AG10803 (cell line): ENCODE results near the gene YWHAQ.

Experiments used
- DNase-seq: peaks from one replicate; pipeline ENCODE4 v3.0.0; 2010; ENCODE audit warnings: low read depth
- H3K4me3 ChIP-seq: 2 replicates; pipeline ENCODE4 v1.5.1; 2011; ENCODE audit warnings: mild to moderate bottlenecking, low read length, control low read depth
- TF ChIP-seq, protein P1 (sequence below): conservative IDR thresholded peaks from 2 replicates; pipeline ENCODE4 v1.5.1; 2011; ENCODE audit warnings: mild to moderate bottlenecking, low read length, control low read depth, inconsistent platforms

The YWHAQ gene

DNA sequence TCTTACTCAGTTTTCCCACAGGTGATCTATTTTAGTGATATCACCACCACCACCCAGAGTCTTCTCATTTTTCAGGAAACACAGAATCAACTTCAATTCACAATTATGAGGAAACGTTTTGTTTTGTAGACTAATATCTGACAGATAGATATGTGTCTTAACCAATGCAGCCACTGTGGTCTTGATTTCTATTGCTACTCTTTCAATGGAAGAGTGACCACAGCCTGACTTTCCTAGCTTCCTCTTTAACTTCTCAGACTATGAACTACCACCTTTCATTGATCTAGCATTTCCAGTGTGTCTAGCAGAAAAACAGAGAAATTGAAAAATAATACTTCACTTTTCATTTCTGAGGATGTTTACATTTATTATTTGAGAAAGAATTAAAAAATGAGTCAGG, 95.6 kb downstream of the YWHAQ start:
- no peak overlapping the region for H3K4me3 ChIP-seq
- DNase-seq = no peak
- TF ChIP-seq, protein P1, sequence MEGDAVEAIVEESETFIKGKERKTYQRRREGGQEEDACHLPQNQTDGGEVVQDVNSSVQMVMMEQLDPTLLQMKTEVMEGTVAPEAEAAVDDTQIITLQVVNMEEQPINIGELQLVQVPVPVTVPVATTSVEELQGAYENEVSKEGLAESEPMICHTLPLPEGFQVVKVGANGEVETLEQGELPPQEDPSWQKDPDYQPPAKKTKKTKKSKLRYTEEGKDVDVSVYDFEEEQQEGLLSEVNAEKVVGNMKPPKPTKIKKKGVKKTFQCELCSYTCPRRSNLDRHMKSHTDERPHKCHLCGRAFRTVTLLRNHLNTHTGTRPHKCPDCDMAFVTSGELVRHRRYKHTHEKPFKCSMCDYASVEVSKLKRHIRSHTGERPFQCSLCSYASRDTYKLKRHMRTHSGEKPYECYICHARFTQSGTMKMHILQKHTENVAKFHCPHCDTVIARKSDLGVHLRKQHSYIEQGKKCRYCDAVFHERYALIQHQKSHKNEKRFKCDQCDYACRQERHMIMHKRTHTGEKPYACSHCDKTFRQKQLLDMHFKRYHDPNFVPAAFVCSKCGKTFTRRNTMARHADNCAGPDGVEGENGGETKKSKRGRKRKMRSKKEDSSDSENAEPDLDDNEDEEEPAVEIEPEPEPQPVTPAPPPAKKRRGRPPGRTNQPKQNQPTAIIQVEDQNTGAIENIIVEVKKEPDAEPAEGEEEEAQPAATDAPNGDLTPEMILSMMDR = no peak
